K562 (cell line): ENCODE data around the gene TUBB4B. TPM values are rescaled to one million over a fixed set of nuclear protein-coding genes. Genes with fewer than 3 reads are reported as not detected.

Experiments used
- CBFB ChIP-seq: sonication (generic); formaldehyde crosslinking; IDR thresholded peaks from 2 replicates; pipeline ENCODE4 v1.4.0; 2020; ENCODE audit warnings: mild to moderate bottlenecking, missing genetic modification reagents
- CTBP1 ChIP-seq: fragments of 450-650 bp; IDR thresholded peaks from 2 replicates; pipeline ENCODE4 v1.6.1; 2016; ENCODE audit warnings: borderline replicate concordance
- DMBX1 ChIP-seq: fragments of 250-450 bp; sonication (Bioruptor Pico); IDR thresholded peaks from 2 replicates; pipeline ENCODE4 v1.8.0; 2022; ENCODE audit warnings: inconsistent platforms, mild to moderate bottlenecking, moderate library complexity, borderline replicate concordance
- FOS ChIP-seq: IDR thresholded peaks from 3 replicates; pipeline ENCODE4 v1.6.1; 2011; ENCODE audit not compliant: insufficient read length; ENCODE audit errors: extremely low read depth
- HLTF ChIP-seq: fragments of 450-650 bp; IDR thresholded peaks from 2 replicates; pipeline ENCODE4 v1.6.1; 2016
- HMG20B ChIP-seq: fragments of 250-450 bp; sonication (Bioruptor Pico); IDR thresholded peaks from 2 replicates; pipeline ENCODE4 v1.5.0; 2021; ENCODE audit warnings: mild to moderate bottlenecking
- HNRNPLL ChIP-seq: fragments of 200-400 bp; formaldehyde crosslinking; IDR thresholded peaks from 2 replicates; pipeline ENCODE4 v1.6.1; 2017; ENCODE audit warnings: low read length, low read depth, mild to moderate bottlenecking; ENCODE audit not compliant: poor library complexity, severe bottlenecking
- ID3 ChIP-seq, 2 experiments: fragments of 250-450 bp in 1 of 2; fragments of 450-650 bp in 1 of 2; sonication (Bioruptor Pico) in 1 of 2; IDR thresholded peaks; 2 replicates each; pipeline versions ENCODE4 v1.6.1 to v1.8.0; 2016 to 2021; ENCODE audit warnings: mild to moderate bottlenecking in 2 of 2, moderate library complexity in 2 of 2, missing compliant biosample characterization in 1 of 2, missing genetic modification characterization in 1 of 2
- KAT7 ChIP-seq: sonication (generic); formaldehyde crosslinking; IDR thresholded peaks from 2 replicates; pipeline ENCODE4 v1.8.0; 2022; ENCODE audit warnings: missing genetic modification reagents, mild to moderate bottlenecking, borderline replicate concordance
- MAZ ChIP-seq, 2 experiments: fragments of 450-650 bp in 1 of 2; sonication (generic) in 1 of 2; formaldehyde crosslinking; IDR thresholded peaks in 1 of 2; conservative IDR thresholded peaks in 1 of 2; 2 replicates each; pipeline versions ENCODE4 v1.4.0 to v1.5.0; 2020; ENCODE audit warnings: mild to moderate bottlenecking in 1 of 2, missing genetic modification reagents in 1 of 2
- MNT ChIP-seq, 2 experiments: fragments of 450-650 bp; conservative IDR thresholded peaks; 2 replicates each; pipeline ENCODE4 v1.6.1; 2017; ENCODE audit warnings: mild to moderate bottlenecking in 2 of 2, moderate library complexity in 2 of 2
- NFRKB ChIP-seq: fragments of 450-650 bp; IDR thresholded peaks from 2 replicates; pipeline ENCODE4 v1.6.1; 2016; ENCODE audit warnings: low read depth
- SIN3B ChIP-seq: fragments of 450-650 bp; IDR thresholded peaks from 2 replicates; pipeline ENCODE4 v1.6.1; 2017; ENCODE audit warnings: low read depth, mild to moderate bottlenecking, moderate library complexity
- SOX6 ChIP-seq: fragments of 450-650 bp; IDR thresholded peaks from 2 replicates; pipeline ENCODE4 v1.6.1; 2014; ENCODE audit warnings: mild to moderate bottlenecking
- TARDBP ChIP-seq: fragments of 450-650 bp; IDR thresholded peaks from 2 replicates; pipeline ENCODE4 v1.6.1; 2016
- USF1 ChIP-seq: sonication (generic); formaldehyde crosslinking; IDR thresholded peaks from 2 replicates; pipeline ENCODE4 v1.9.0; 2022; ENCODE audit warnings: mild to moderate bottlenecking, missing genetic modification reagents
- ZNF174 ChIP-seq: fragments of 250-450 bp; sonication (Bioruptor Pico); IDR thresholded peaks from 2 replicates; pipeline ENCODE4 v1.4.0; 2020; ENCODE audit warnings: mild to moderate bottlenecking
- ZNF316 ChIP-seq: fragments of 450-650 bp; IDR thresholded peaks from 2 replicates; pipeline ENCODE4 v1.6.1; 2016
- ZNF354B ChIP-seq: fragments of 250-450 bp; sonication (Bioruptor Pico); IDR thresholded peaks from 2 replicates; pipeline ENCODE4 v1.4.0; 2020
- ZNF609 ChIP-seq: sonication (generic); formaldehyde crosslinking; IDR thresholded peaks from 2 replicates; pipeline ENCODE4 v1.8.1; 2023; ENCODE audit warnings: missing genetic modification reagents, mild to moderate bottlenecking, borderline replicate concordance
- polyA plus RNA-seq, 8 experiments: library from polyadenylated mRNA; depleted of rRNA in 4 of 8; stranded (reverse) in 5 of 8; unstranded in 3 of 8; fragments of >200 nt; fragmentation: Nextera tagmentation in 2 of 8; fragmentation: Illumina TruSeq in 1 of 8; extraction: Ambion mirVana in 2 of 8; extraction: Trizol in 1 of 8; gene quantifications; 2 replicates each; pipeline versions ENCODE4 v1.2.1 to v1.2.3, GENCODE V29; 2011 to 2014; ENCODE audit warnings: inconsistent platforms in 1 of 8, missing spikeins in 1 of 8
- total RNA-seq, 7 experiments: library from RNA; depleted of rRNA in 6 of 7; stranded (reverse); fragments of >200 nt in 6 of 7; fragmentation: Illumina TruSeq in 2 of 7; extraction: Trizol in 2 of 7; gene quantifications; 2 replicates each; pipeline versions ENCODE4 v1.2.1 to v1.2.3, GENCODE V29; 2011 to 2021; ENCODE audit warnings: low replicate concordance in 1 of 7

Gene TUBB4B
- total and polyA plus RNA-seq, 9 of the 15 experiments (the other 6 are each of a cell fraction or from before 2014, with no cell fraction given), result 24.1 to 443 (median 268) TPM

GRCh38 chr9:137268538-137269201 is 27.6 kb downstream of the TUBB4B start (continued):
- TF ChIP-seq NFRKB (peak; percentile 47; the same call in 1 of the 2 replicates), DMBX1 (CRISPR knock-in tag) (0 out of 2 replicates have a peak, but pooled peaks have one; percentile 17), MAZ (CRISPR knock-in tag; conservative IDR thresholded peaks at IDR 0.05 in 1 of 2, IDR thresholded peaks at IDR 0.05 in 1 of 2) (0 out of 4 replicates have a peak, but pooled peaks have one; percentile 30 to 31), USF1 (CRISPR knock-in tag) (peak; percentile 47), ZNF354B (CRISPR knock-in tag) (no peak), TARDBP (no peak), SOX6 (peak; percentile 62; the same call in 1 of the 2 replicates), HNRNPLL (no peak), ID3 (CRISPR knock-in tag; IDR thresholded peaks at IDR 0.05) (no peak), ID3 (tag; IDR thresholded peaks at IDR 0.05) (peak; percentile 76), HMG20B (CRISPR knock-in tag) (no peak), ZNF174 (CRISPR knock-in tag) (no peak), CTBP1 (peak; percentile 70; the same call in 1 of the 2 replicates), HLTF (peak; percentile 98), SIN3B (no peak), MNT (conservative IDR thresholded peaks at IDR 0.05) (peak; percentile 14 to 66; a peak in 2 of 4 replicates), FOS (no peak), CBFB (CRISPR knock-in tag) (no peak), KAT7 (CRISPR knock-in tag) (0 out of 2 replicates have a peak, but pooled peaks have one; percentile 31), ZNF316 (peak; percentile 98), ZNF609 (no peak)
